Activated B cell treated with CpG ODN at 0.5 μM for 24 hours (primary cell): ENCODE measurements around the gene KRTAP5-11. TPM values are rescaled to one million over a fixed set of nuclear protein-coding genes. Genes with fewer than 3 reads are reported as not detected.

Experiments
- ATAC-seq: fragments of 200-7000 bp; cut with Tn5 transposase; one replicate; pipeline ENCODE4 v1.10.0; 2021; ENCODE audit warnings: low read depth, mild to moderate bottlenecking, moderate library complexity
- CTCF ChIA-PET: fragments of 350-600 bp; sonication (Branson Sonifier 250); formaldehyde crosslinking; loops from one replicate; lab custom pipeline; 2021; ENCODE audit warnings: antibody characterized with exemption; lab: Charles Lee
- POLR2A ChIA-PET: fragments of 350-600 bp; sonication (Branson Sonifier 250); formaldehyde crosslinking; loops from one replicate; lab custom pipeline; 2021; ENCODE audit warnings: antibody characterized with exemption; lab: Charles Lee
- DNase-seq: peaks from one replicate; pipeline ENCODE4 v3.0.0; 2022
- H3K27ac Mint-ChIP-seq: one replicate; pipeline ENCODE4 v1.8.0; 2020; ENCODE audit warnings: mixed read lengths
- H3K27me3 Mint-ChIP-seq: one replicate; pipeline ENCODE4 v1.8.0; 2021; ENCODE audit warnings: mixed read lengths
- H3K36me3 Mint-ChIP-seq: one replicate; pipeline ENCODE4 v1.8.0; 2021; ENCODE audit warnings: low read depth, mixed read lengths
- H3K4me1 Mint-ChIP-seq: one replicate; pipeline ENCODE4 v1.8.0; 2021; ENCODE audit warnings: mixed read lengths
- H3K4me3 Mint-ChIP-seq: one replicate; pipeline ENCODE4 v1.8.0; 2020; ENCODE audit warnings: mild to moderate bottlenecking, mixed read lengths
- H3K9me3 Mint-ChIP-seq: one replicate; pipeline ENCODE4 v1.8.0; 2020; ENCODE audit warnings: mixed read lengths
- intact Hi-C: fragments of 100-400 bp; cut with micrococcal nuclease; formaldehyde crosslinking; loops from one replicate; pipeline ENCODE4 v1.15.1; 2024
- total RNA-seq: library from RNA; stranded (reverse); gene quantifications from 2 replicates; pipeline ENCODE4 v1.2.3, GENCODE V29; 2022
- TF ChIP-seq, protein P1 (sequence below): fragments of 200-600 bp; IDR thresholded peaks from one replicate; pipeline ENCODE4 v1.8.0; 2022; ENCODE audit warnings: antibody characterized with exemption, mild to moderate bottlenecking

The KRTAP5-11 gene
- total RNA-seq, 1 donor from 2014 or later: not detected

GRCh38 chr11:71551711-71552110 lies 31.0 kb downstream of the KRTAP5-11 start:
- Mint-ChIP-seq H3K4me1 (peaks cover 5% of the 10 kb centered on the region), H3K4me3 (no peak overlapping the region), H3K27ac (no peak overlapping the region), H3K36me3 (no peaks in the 10 kb centered on the region), H3K9me3 (no peaks in the 10 kb centered on the region), H3K27me3 (peaks cover 17% of the 10 kb centered on the region)
- ChIA-PET CTCF (no interaction called here), POLR2A (no interaction called here)
- intact Hi-C loops: no loop called here
- ATAC-seq: no peak
- TF ChIP-seq, protein P1, sequence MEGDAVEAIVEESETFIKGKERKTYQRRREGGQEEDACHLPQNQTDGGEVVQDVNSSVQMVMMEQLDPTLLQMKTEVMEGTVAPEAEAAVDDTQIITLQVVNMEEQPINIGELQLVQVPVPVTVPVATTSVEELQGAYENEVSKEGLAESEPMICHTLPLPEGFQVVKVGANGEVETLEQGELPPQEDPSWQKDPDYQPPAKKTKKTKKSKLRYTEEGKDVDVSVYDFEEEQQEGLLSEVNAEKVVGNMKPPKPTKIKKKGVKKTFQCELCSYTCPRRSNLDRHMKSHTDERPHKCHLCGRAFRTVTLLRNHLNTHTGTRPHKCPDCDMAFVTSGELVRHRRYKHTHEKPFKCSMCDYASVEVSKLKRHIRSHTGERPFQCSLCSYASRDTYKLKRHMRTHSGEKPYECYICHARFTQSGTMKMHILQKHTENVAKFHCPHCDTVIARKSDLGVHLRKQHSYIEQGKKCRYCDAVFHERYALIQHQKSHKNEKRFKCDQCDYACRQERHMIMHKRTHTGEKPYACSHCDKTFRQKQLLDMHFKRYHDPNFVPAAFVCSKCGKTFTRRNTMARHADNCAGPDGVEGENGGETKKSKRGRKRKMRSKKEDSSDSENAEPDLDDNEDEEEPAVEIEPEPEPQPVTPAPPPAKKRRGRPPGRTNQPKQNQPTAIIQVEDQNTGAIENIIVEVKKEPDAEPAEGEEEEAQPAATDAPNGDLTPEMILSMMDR: no peak
- DNase-seq: no peak

DNA sequence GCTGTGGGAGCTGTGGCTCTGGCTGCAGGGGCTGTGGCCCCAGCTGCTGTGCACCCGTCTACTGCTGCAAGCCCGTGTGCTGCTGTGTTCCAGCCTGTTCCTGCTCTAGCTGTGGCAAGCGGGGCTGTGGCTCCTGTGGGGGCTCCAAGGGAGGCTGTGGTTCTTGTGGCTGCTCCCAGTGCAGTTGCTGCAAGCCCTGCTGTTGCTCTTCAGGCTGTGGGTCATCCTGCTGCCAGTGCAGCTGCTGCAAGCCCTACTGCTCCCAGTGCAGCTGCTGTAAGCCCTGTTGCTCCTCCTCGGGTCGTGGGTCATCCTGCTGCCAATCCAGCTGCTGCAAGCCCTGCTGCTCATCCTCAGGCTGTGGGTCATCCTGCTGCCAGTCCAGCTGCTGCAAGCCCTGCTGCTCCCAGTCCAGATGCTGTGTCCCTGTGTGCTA lies 33.9 kb downstream of the KRTAP5-11 start:
- POLR2A ChIA-PET: no interaction called here
- H3K9me3 Mint-ChIP-seq: no peaks in the 10 kb centered on the region
- H3K36me3 Mint-ChIP-seq: no peaks in the 10 kb centered on the region
- TF ChIP-seq, protein P1: no peak
- H3K4me3 Mint-ChIP-seq: no peak overlapping the region
- DNase-seq: no peak
- CTCF ChIA-PET: no interaction called here
- H3K27me3 Mint-ChIP-seq: peaks cover 16% of the 10 kb centered on the region
- ATAC-seq: no peak
- intact Hi-C loops: no loop called here
- H3K27ac Mint-ChIP-seq: no peak overlapping the region
- H3K4me1 Mint-ChIP-seq: peaks cover 13% of the 10 kb centered on the region

DNA sequence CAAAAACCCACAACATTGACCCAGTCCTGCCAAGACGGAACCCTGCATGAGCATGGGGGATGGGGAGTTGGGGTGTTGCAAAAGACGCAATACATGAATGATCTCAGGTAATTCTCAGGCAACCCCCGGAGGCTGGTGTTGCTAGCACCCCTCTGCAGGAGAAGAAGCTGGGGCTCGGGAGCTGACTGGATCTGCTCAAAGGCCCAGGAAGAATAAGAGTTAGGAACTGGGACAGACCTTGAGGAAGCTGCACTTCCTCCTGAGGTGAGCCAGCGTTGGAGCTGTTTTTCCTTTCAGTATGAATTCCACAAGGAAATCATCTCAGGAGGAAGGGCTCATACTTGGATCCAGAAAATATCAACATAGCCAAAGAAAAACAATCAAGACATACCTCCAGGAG lies 34.6 kb downstream of the KRTAP5-11 start, which contains the start of gene KRTAP5-9:
Gene KRTAP5-9, plus strand, starts transcription at position 301 of the 400 bp plus-strand sequence. CDS start 238 bp downstream, outside the sequence.
- TF ChIP-seq, protein P1: no peak
- intact Hi-C loops: no loop called here
- DNase-seq (no peak), ATAC-seq (no peak)
- Mint-ChIP-seq H3K27ac (no peak within 1 kb of the TSS), H3K36me3 (no peaks in the 10 kb centered on the region), H3K4me1 (peaks cover 19% of the 10 kb centered on the region), H3K4me3 (no peak within 1 kb of the TSS), H3K27me3 (peaks cover 16% of the 10 kb centered on the region), H3K9me3 (no peaks in the 10 kb centered on the region)
- ChIA-PET CTCF (no interaction called here), POLR2A (no interaction called here)

DNA sequence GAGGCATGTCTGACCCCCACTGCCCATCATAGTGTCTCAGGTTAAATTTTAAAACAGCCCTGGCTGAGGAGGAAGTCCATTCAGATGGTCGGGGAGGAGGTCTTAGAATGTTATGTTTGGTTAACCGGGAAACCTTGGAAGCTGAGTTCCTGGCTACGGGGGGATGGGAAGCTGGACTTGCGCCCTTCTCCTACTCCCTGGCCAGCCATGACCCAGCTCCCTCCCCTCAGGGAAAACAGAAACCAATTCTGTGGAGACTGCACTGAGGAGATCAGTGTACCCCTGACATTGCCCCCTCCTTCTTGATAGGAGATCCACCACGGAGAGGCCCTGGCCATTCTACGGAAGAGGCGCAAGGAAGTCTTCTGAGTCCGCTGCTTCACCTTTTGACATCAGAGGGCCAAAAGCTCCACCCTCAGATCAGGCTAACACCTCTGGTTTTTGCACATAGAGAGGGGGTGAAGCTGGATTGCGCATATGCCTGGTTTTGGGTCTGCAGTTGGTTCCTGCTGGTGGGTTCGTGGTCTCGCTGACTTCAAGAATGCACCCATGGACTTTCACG lies 37.2 kb downstream of the KRTAP5-11 start:
- DNase-seq (no peak), ATAC-seq (no peak)
- Mint-ChIP-seq H3K36me3 (no peaks in the 10 kb centered on the region), H3K27ac (no peak overlapping the region), H3K4me1 (peaks cover 22% of the 10 kb centered on the region), H3K4me3 (no peak overlapping the region), H3K27me3 (peaks cover 19% of the 10 kb centered on the region), H3K9me3 (peaks cover 5% of the 10 kb centered on the region)
- ChIA-PET CTCF (no interaction called here), POLR2A (no interaction called here)
- TF ChIP-seq, protein P1: no peak
- intact Hi-C loops: no loop called here

DNA sequence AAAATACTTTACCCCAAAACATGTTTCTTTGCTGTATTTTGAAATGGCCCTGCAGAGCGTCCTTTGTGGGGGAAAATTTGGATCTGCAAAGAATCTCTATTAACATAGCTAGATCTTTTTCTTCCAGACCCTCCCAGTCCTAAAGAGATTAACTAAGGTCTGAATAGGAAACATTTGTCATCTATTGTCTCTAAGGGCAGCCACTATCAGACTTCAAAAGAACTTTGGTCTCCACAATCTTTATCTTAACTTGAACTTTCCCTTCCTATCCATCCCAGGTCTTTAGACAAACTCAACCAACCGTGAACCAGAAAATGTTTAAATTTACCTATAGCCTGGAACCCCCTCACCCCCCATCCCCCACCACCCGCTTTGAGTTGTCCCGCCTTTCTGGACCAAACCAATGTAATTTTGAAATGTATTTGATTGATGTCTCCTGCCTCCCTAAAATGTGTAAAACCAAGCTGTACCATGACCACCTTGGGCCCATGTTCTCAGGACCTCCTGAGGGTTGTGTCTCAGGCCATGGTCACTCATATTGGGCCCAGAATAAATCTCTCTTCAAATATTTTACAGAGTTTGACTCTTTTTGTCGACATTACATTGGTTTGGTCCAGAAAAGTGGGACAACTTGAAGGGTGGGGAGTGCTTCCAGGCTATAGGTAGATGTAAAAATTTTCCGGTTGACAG lies 38.0 kb downstream of the KRTAP5-11 start:
- Mint-ChIP-seq H3K27me3 (peaks cover 19% of the 10 kb centered on the region), H3K9me3 (peaks cover 5% of the 10 kb centered on the region), H3K4me1 (peaks cover 18% of the 10 kb centered on the region), H3K4me3 (no peak overlapping the region), H3K27ac (no peak overlapping the region), H3K36me3 (no peaks in the 10 kb centered on the region)
- ATAC-seq: no peak
- ChIA-PET POLR2A (no interaction called here), CTCF (no interaction called here)
- no peak for DNase-seq
- TF ChIP-seq, protein P1: no peak
- intact Hi-C loops: no loop called here
